Naive thymus-derived CD4-positive, alpha-beta T cell (primary cell): ENCODE data around the gene ATOSB. TPM values are rescaled to one million over a fixed set of nuclear protein-coding genes. Genes with fewer than 3 reads are reported as not detected.

ENCODE experiments used
- ATAC-seq: fragments of 150-1000 bp; cut with Tn5 transposase; 2 replicates; pipeline ENCODE4 v1.10.0; 2021; ENCODE audit warnings: mild to moderate bottlenecking, moderate library complexity
- CTCF ChIA-PET: fragments of 350-600 bp; sonication (Branson Sonifier 250); formaldehyde crosslinking; loops from one replicate; lab custom pipeline; 2021; ENCODE audit warnings: antibody characterized with exemption; lab: Charles Lee
- POLR2A ChIA-PET: fragments of 350-600 bp; sonication (Branson Sonifier 250); formaldehyde crosslinking; loops from one replicate; lab custom pipeline; 2021; ENCODE audit warnings: antibody characterized with exemption, inconsistent platforms; lab: Charles Lee
- DNase-seq, 9 donors: peaks; one replicate each; pipeline versions ENCODE4 v3.0.0 to v3.0.0-alpha.2; 2020 to 2022; ENCODE audit warnings: mixed read lengths in 1 of 9
- H3K27ac ChIP-seq: one replicate; pipeline ENCODE4 v1.7.0; 2013; ENCODE audit warnings: mild to moderate bottlenecking, low read depth, low read length, moderate library complexity
- H3K27me3 ChIP-seq, 2 donors: one replicate each; pipeline ENCODE4 v1.7.0; 2013; ENCODE audit warnings: low read length in 2 of 2, mild to moderate bottlenecking in 2 of 2, moderate library complexity in 2 of 2; ENCODE audit not compliant: control insufficient read depth in 2 of 2, insufficient read depth in 2 of 2
- H3K36me3 ChIP-seq, 3 experiments: 1 replicate in 2 of 3; 2 replicates in 1 of 3; pipeline ENCODE4 v1.7.0; 2013; ENCODE audit warnings: low read length in 3 of 3, mild to moderate bottlenecking in 3 of 3, moderate library complexity in 1 of 3; ENCODE audit not compliant: insufficient read depth in 3 of 3, control insufficient read depth in 2 of 3
- H3K4me1 ChIP-seq, 2 donors: one replicate each; pipeline ENCODE4 v1.7.0; 2013; ENCODE audit warnings: low read length in 2 of 2, mild to moderate bottlenecking in 2 of 2, moderate library complexity in 1 of 2; ENCODE audit not compliant: control insufficient read depth in 2 of 2, insufficient read depth in 2 of 2
- H3K4me3 ChIP-seq: 2 replicates; pipeline ENCODE4 v1.7.0; 2013; ENCODE audit warnings: mild to moderate bottlenecking, low read length
- H3K9me3 ChIP-seq, 3 experiments: 1 replicate in 2 of 3; 2 replicates in 1 of 3; pipeline ENCODE4 v1.7.0; 2013; ENCODE audit warnings: low read length in 3 of 3; ENCODE audit not compliant: control insufficient read depth in 2 of 3
- H3K27ac Mint-ChIP-seq, 9 donors: one replicate each; pipeline ENCODE4 v1.8.0; 2020 to 2022; ENCODE audit warnings: mixed read lengths in 9 of 9, mild to moderate bottlenecking in 8 of 9, moderate library complexity in 5 of 9, inconsistent platforms in 2 of 9
- H3K27me3 Mint-ChIP-seq, 5 donors: one replicate each; pipeline ENCODE4 v1.8.0; 2021 to 2022; ENCODE audit warnings: mixed read lengths in 5 of 5, mild to moderate bottlenecking in 1 of 5
- H3K36me3 Mint-ChIP-seq, 5 donors: one replicate each; pipeline ENCODE4 v1.8.0; 2020 to 2022; ENCODE audit warnings: mixed read lengths in 5 of 5, mild to moderate bottlenecking in 3 of 5, inconsistent platforms in 1 of 5
- H3K4me1 Mint-ChIP-seq, 7 donors: one replicate each; pipeline ENCODE4 v1.8.0; 2020 to 2022; ENCODE audit warnings: mixed read lengths in 7 of 7, mild to moderate bottlenecking in 3 of 7, inconsistent platforms in 1 of 7
- H3K4me3 Mint-ChIP-seq, 10 donors: one replicate each; pipeline ENCODE4 v1.8.0; 2020 to 2022; ENCODE audit warnings: mild to moderate bottlenecking in 10 of 10, mixed read lengths in 10 of 10, moderate library complexity in 6 of 10, inconsistent platforms in 2 of 10
- H3K9me3 Mint-ChIP-seq, 11 donors: one replicate each; pipeline ENCODE4 v1.8.0; 2020 to 2022; ENCODE audit warnings: mixed read lengths in 11 of 11, mild to moderate bottlenecking in 4 of 11, inconsistent platforms in 1 of 11, moderate library complexity in 1 of 11
- intact Hi-C, 2 donors: fragments of 100-400 bp; cut with micrococcal nuclease; formaldehyde crosslinking; loops; one replicate each; pipeline ENCODE4 v1.15.1; 2023
- polyA plus RNA-seq, 2 donors: library from polyadenylated mRNA; unstranded; fragments of 300-500 nt; fragmentation: Illumina TruSeq; gene quantifications; one replicate each; pipeline ENCODE4 v1.2.3, GENCODE V29; 2021
- total RNA-seq, 6 experiments: library from RNA in 5 of 6; stranded (reverse) in 5 of 6; gene quantifications; 1 replicate in 5 of 6; 2 replicates in 1 of 6; pipeline ENCODE4 v1.2.3 and lab custom pipeline; 2021 to 2026

ATOSB gene
- total and polyA plus RNA-seq, 7 experiments from 2014 or later: 0.95 to 26.0 (median 6.1) TPM

DNA sequence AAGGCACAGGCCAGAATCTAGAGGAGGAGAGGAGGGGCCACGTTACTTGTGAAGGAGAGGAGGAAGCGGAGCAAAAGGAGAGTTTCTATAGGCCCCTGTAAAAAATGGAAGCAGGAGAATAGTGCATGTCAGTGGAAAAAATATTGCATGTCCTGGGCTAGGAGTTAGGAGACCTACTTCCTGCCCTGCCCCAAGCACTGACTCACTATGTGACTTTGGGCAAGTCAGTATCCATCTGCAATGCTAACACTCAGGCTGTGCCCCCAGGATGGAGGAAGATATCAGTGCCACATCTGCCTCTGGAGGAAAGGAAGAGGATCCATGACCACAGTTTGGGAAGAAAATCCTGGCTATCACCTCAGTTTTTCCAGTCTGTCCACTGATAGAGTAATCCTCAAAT lies 26.2 kb downstream of the ATOSB start:
- Histone ChIP-seq H3K27ac (no peak overlapping the region), H3K4me1 (no peaks in the 10 kb centered on the region), H3K4me3 (no peak overlapping the region), H3K27me3 (no peaks in the 10 kb centered on the region), H3K9me3 (no peaks in the 10 kb centered on the region), H3K36me3 (peaks cover 0 to 77% (median 26%) of the 10 kb centered on the region in 3 experiments)
- no peak for DNase-seq
- H3K36me3 Mint-ChIP-seq: peaks cover 5 to 41% (median 23%) of the 10 kb centered on the region in 5 donors
- ATAC-seq: no peak
- intact Hi-C loops: no loop called here
- H3K4me3 Mint-ChIP-seq: no peak overlapping the region
- ChIA-PET CTCF (no interaction called here), POLR2A (no interaction called here)
- no peaks in the 10 kb centered on the region for H3K27me3 Mint-ChIP-seq
- no peaks in the 10 kb centered on the region for H3K9me3 Mint-ChIP-seq
- peaks cover 3 to 24% (median 11%) of the 10 kb centered on the region in 7 donors for H3K4me1 Mint-ChIP-seq
- peak overlapping the region in 1 of 9 donors; percentile 22 for H3K27ac Mint-ChIP-seq

- ChIA-PET POLR2A (interaction anchor here (0.7 to 2.7 kb wide), 3 partner anchors 8 to 13 kb away, joined by 3 to 10 read pairs (median 3); partner anchors contain the start of gene PIGO), CTCF (interaction anchor here (1.1 kb wide), 1 partner anchor 10 kb away, joined by 3 read pairs; no protein-coding TSS in a partner anchor)
- no peak for DNase-seq
- no peak for ATAC-seq
- Mint-ChIP-seq H3K4me1 (peaks cover under 1 to 4% (median 3%) of the 10 kb centered on the region in 7 donors), H3K36me3 (peaks cover 0 to 20% (median 17%) of the 10 kb centered on the region in 5 donors), H3K9me3 (no peaks in the 10 kb centered on the region), H3K27ac (peak overlapping the region in 2 of 9 donors; percentile 1 to 2), H3K4me3 (no peak overlapping the region), H3K27me3 (no peaks in the 10 kb centered on the region)
- Histone ChIP-seq H3K4me3 (no peak overlapping the region), H3K27me3 (no peaks in the 10 kb centered on the region), H3K27ac (no peak overlapping the region), H3K36me3 (peaks cover 0 to 33% (median 13%) of the 10 kb centered on the region in 3 experiments), H3K4me1 (peaks cover 0 to 2% of the 10 kb centered on the region in 2 donors), H3K9me3 (no peaks in the 10 kb centered on the region)
- intact Hi-C loops: no loop called here
Measured at GRCh38 chr9:35085078-35085477, 30.6 kb downstream of the ATOSB start.

GRCh38 chr9:35079426-35080341 lies 36.0 kb downstream of the ATOSB start, which contains the start of gene FANCG:
FANCG (minus strand) TSS chr9:35079942; CDS start chr9:35079524, 418 bp downstream.
- peaks cover 8 to 10% of the 10 kb centered on the region in 2 donors for H3K4me1 ChIP-seq
- Mint-ChIP-seq H3K4me3 (peak within 1 kb of the TSS; percentile 84 to 98 (median 94)), H3K36me3 (peaks cover 0 to 7% (median 5%) of the 10 kb centered on the region in 5 donors), H3K9me3 (no peaks in the 10 kb centered on the region), H3K4me1 (peaks cover 13 to 38% (median 24%) of the 10 kb centered on the region in 7 donors), H3K27me3 (no peaks in the 10 kb centered on the region), H3K27ac (peak within 1 kb of the TSS; percentile 76 to 99 (median 91))
- H3K27me3 ChIP-seq: no peaks in the 10 kb centered on the region
- peak within 1 kb of the TSS; percentile 84 for H3K4me3 ChIP-seq
- peaks cover 0 to 9% (median 0%) of the 10 kb centered on the region in 3 experiments for H3K36me3 ChIP-seq
- H3K27ac ChIP-seq: peak within 1 kb of the TSS; percentile 74
- ChIA-PET POLR2A (interaction anchor here (0.6 to 5.9 kb wide), 9 partner anchors 9 to 566 kb away, joined by 3 to 88 read pairs (median 6); partner anchors contain the start of genes ATOSB, PIGO and STOML2), CTCF (interaction anchor here (1.2 to 4.1 kb wide), 4 partner anchors 8 to 180 kb away, joined by 4 to 19 read pairs (median 4); partner anchors contain the start of gene PIGO)
- no peaks in the 10 kb centered on the region for H3K9me3 ChIP-seq
- DNase-seq: peak; percentile 60 to 87 (median 73)
- ATAC-seq: peak; percentile 98
- intact Hi-C loops: loop anchor here (1.0 to 10.0 kb wide), 9 partner anchors 7 to 735 kb away; partner anchors contain the start of genes PIGO (in 2 of the 2), VCP (in 2 of the 2), CCL27 (in 1 of the 2) and CREB3 (in 1 of the 2)

DNA sequence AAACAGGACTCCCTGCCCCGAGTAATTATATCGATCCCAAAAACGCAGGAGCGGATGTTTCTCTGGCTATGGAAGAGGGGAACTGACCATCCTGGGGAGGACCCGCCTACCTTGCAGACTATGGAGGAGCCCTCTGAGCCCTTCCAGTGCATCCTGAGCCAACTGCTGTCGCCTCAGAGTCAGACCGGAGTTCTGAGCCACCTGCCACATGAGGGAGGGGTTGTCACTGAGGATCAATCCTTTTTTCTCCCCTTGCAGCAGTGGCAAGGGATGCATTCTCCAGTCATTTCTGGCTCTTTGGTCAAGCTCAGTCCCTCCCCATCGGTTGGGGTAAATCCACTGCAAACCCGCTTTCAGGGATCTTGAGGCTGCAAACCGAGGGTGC lies 36.6 kb downstream of the ATOSB start:
- Mint-ChIP-seq H3K36me3 (peaks cover 0 to 11% (median 5%) of the 10 kb centered on the region in 5 donors), H3K27me3 (no peaks in the 10 kb centered on the region), H3K4me3 (peak overlapping the region; percentile 84 to 98 (median 94)), H3K9me3 (no peaks in the 10 kb centered on the region), H3K27ac (peak overlapping the region in 5 of 9 donors; percentile 6 to 99 (median 70)), H3K4me1 (peaks cover 13 to 42% (median 24%) of the 10 kb centered on the region in 7 donors)
- no peaks in the 10 kb centered on the region for H3K27me3 ChIP-seq
- ChIA-PET POLR2A (interaction anchor here (1.1 to 5.9 kb wide), 6 partner anchors 8 to 567 kb away, joined by 4 to 88 read pairs (median 18); partner anchors contain the start of genes PIGO and STOML2), CTCF (interaction anchor here (1.5 to 4.1 kb wide), 2 partner anchors 17 to 179 kb away, joined by 4 to 19 read pairs; partner anchors contain the start of gene PIGO)
- DNase-seq (peak in 1 of 9 donors; percentile 5), ATAC-seq (no peak)
- peaks cover 0 to 9% (median 0%) of the 10 kb centered on the region in 3 experiments for H3K36me3 ChIP-seq
- intact Hi-C loops: loop anchor here in 1 of 2 donors (1.0 to 10.0 kb wide), 3 partner anchors 90 to 736 kb away; partner anchors contain the start of genes CCL27, DNAJB5, HINT2 and SPAG8
- H3K4me3 ChIP-seq: peak overlapping the region; percentile 84
- peaks cover 8 to 10% of the 10 kb centered on the region in 2 donors for H3K4me1 ChIP-seq
- peak overlapping the region; percentile 74 for H3K27ac ChIP-seq
- H3K9me3 ChIP-seq: no peaks in the 10 kb centered on the region

DNA sequence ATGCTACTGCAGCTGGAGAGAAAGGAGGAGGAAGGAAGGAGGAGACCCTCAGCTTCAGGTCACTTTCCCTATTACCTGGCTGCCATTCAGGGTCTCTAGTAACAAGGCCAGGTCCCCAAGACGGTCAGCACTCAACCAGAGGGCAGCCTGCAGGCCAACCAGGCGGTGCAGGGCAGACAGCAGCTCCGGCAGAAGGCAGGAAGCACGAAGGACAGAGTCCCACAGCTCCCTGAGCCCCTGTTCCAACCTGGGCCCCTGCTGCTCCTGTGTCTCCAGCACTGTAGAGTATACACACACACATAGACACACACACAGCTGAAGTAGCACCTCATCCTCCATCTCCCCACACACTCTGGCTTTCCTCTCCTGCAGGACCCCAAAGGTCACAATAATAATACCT lies 37.6 kb downstream of the ATOSB start:
- DNase-seq (no peak), ATAC-seq (no peak)
- Histone ChIP-seq H3K4me3 (no peak overlapping the region), H3K9me3 (no peaks in the 10 kb centered on the region), H3K36me3 (peaks cover 0 to 9% (median 0%) of the 10 kb centered on the region in 3 experiments), H3K27ac (no peak overlapping the region), H3K4me1 (peaks cover 8 to 13% of the 10 kb centered on the region in 2 donors), H3K27me3 (no peaks in the 10 kb centered on the region)
- Mint-ChIP-seq H3K27ac (peak overlapping the region in 3 of 9 donors; percentile 17 to 99 (median 57)), H3K4me1 (peaks cover 13 to 47% (median 26%) of the 10 kb centered on the region in 7 donors), H3K27me3 (no peaks in the 10 kb centered on the region), H3K9me3 (no peaks in the 10 kb centered on the region), H3K36me3 (peaks cover 0 to 16% (median 5%) of the 10 kb centered on the region in 5 donors), H3K4me3 (peak overlapping the region; percentile 42 to 98 (median 94))
- ChIA-PET CTCF (interaction anchor here (0.5 to 4.1 kb wide), 2 partner anchors 18 to 1520 kb away, joined by 5 to 19 read pairs; partner anchors contain the start of gene PIGO), POLR2A (interaction anchor here (0.8 to 5.9 kb wide), 3 partner anchors 12 to 26 kb away, joined by 3 to 88 read pairs (median 28); partner anchors contain the start of gene PIGO)
- intact Hi-C loops: loop anchor here in 1 of 2 donors (10.0 kb wide), 2 partner anchors 413 to 737 kb away; partner anchors contain the start of genes CCL27, HINT2 and SPAG8
